Panc1 (cell line): ENCODE data around the gene KCNT1. TPM values are rescaled to one million over a fixed set of nuclear protein-coding genes. Genes with fewer than 3 reads are reported as not detected.

ENCODE experiments used
- ATAC-seq: fragments of 200-7000 bp; cut with Tn5 transposase; 2 replicates; pipeline ENCODE4 v1.9.1; 2020; ENCODE audit warnings: mild to moderate bottlenecking, moderate library complexity
- BruUV-seq: library from RNA; stranded (reverse); fragments of 400-500 nt; replicated peaks from 2 replicates; lab custom pipeline; 2021; lab: Mats Ljungman, UMichigan
- CTCF ChIA-PET: fragments of 300-600 bp; sonication (Branson Sonifier 250); formaldehyde crosslinking; loops from one replicate; lab custom pipeline; 2022; ENCODE audit warnings: antibody characterized with exemption; lab: Charles Lee
- POLR2A ChIA-PET: fragments of 300-600 bp; sonication (Branson Sonifier 250); formaldehyde crosslinking; loops from one replicate; lab custom pipeline; 2022; ENCODE audit warnings: antibody characterized with exemption; lab: Charles Lee
- DNase-seq: peaks from one replicate; pipeline ENCODE4 v3.0.0-alpha.2; 2010; ENCODE audit warnings: low read depth, low spot score
- H3K27ac ChIP-seq: 2 replicates; pipeline ENCODE4 v1.5.1; 2011; ENCODE audit warnings: mild to moderate bottlenecking, low read length, inconsistent platforms
- H3K27me3 ChIP-seq: fragments of 200-500 bp; sonication (Bioruptor generic); 2 replicates; pipeline ENCODE4 v1.6.0; 2014; ENCODE audit warnings: low read length, inconsistent platforms; ENCODE audit not compliant: control insufficient read depth, insufficient read depth
- H3K36me3 ChIP-seq: fragments of 200-500 bp; sonication (Bioruptor generic); 2 replicates; pipeline ENCODE4 v1.5.1; 2014; ENCODE audit warnings: inconsistent platforms, mild to moderate bottlenecking, low read length, moderate library complexity; ENCODE audit not compliant: control insufficient read depth, insufficient read depth
- H3K4me1 ChIP-seq: 2 replicates; pipeline ENCODE4 v1.5.1; 2011; ENCODE audit warnings: inconsistent platforms, mild to moderate bottlenecking, low read length, moderate library complexity; ENCODE audit not compliant: control insufficient read depth, insufficient read depth
- H3K4me3 ChIP-seq, 2 experiments: 2 replicates each; pipeline ENCODE4 v1.5.1; 2011 to 2012; ENCODE audit warnings: low read depth in 2 of 2, low read length in 2 of 2, mild to moderate bottlenecking in 2 of 2, inconsistent platforms in 1 of 2, moderate library complexity in 1 of 2
- H3K9me3 ChIP-seq: fragments of 200-500 bp; sonication (Bioruptor generic); 2 replicates; pipeline ENCODE4 v1.5.1; 2014; ENCODE audit warnings: low read depth, mild to moderate bottlenecking, inconsistent platforms, low read length, moderate library complexity; ENCODE audit not compliant: control insufficient read depth, insufficient read depth
- POLR2AphosphoS5 ChIP-seq: IDR thresholded peaks from 2 replicates; pipeline ENCODE4 v1.6.1; 2012; ENCODE audit warnings: mild to moderate bottlenecking, low read depth, low read length, moderate library complexity
- SIN3A ChIP-seq: IDR thresholded peaks from 2 replicates; pipeline ENCODE4 v1.6.1; 2012; ENCODE audit warnings: low read depth, mild to moderate bottlenecking, low read length, moderate library complexity, borderline replicate concordance; ENCODE audit not compliant: insufficient read depth
- TCF7L2 ChIP-seq: IDR thresholded peaks from 2 replicates; pipeline ENCODE4 v1.6.1; 2011; ENCODE audit warnings: mild to moderate bottlenecking, low read depth, low read length, inconsistent platforms
- in situ Hi-C: cut with HindIII; loops from 2 replicates; pipeline ENCODE4 v1.10.0; 2016; ENCODE audit warnings: low sequenced_read_pairs, low pct_unique_long_range_greater_than_20kb
- intact Hi-C: fragments of 100-400 bp; cut with micrococcal nuclease; formaldehyde crosslinking; loops from one replicate; pipeline ENCODE4 v1.10.0; 2022; ENCODE audit not compliant: unreplicated experiment
- total RNA-seq: library from RNA; stranded (reverse); gene quantifications from one replicate; pipeline ENCODE4 v1.2.1, GENCODE V29; 2021; ENCODE audit not compliant: unreplicated experiment
- TF ChIP-seq, protein P1 (sequence below), 2 experiments: IDR thresholded peaks; 2 replicates each; pipeline ENCODE4 v1.6.1; 2011 to 2012; ENCODE audit warnings: low read depth in 2 of 2, control low read depth in 1 of 2, low read length in 1 of 2, mild to moderate bottlenecking in 1 of 2, moderate library complexity in 1 of 2; ENCODE audit not compliant: insufficient read depth in 1 of 2
- TF ChIP-seq, protein P2 (sequence below): fragments of 450-650 bp; IDR thresholded peaks from 2 replicates; pipeline ENCODE4 v1.5.1; 2017; ENCODE audit warnings: mild to moderate bottlenecking

Gene KCNT1
- total RNA-seq, 1 experiment from 2014 or later = not detected

DNA sequence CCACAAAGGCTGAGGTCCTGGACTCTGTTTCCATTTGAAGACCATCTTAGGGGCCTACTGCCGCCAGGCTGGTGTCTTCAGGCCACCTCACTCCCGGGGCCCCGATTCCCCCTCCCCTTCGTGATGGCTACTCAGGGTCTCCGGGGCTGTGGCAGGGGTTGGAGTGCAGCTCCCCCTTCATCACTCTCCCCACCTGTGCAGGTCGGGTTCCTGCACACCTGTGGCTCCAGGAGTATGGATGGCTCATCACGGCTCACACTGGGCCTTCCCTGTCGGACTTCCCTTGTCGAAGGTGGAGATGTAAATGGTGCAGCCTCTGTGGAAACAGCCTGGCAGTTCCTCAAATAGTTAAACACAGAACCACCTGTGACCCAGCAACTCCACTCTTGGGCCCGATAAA is 27.0 kb upstream of the KCNT1 start:
- Histone ChIP-seq H3K9me3 (no peaks in the 10 kb centered on the region), H3K36me3 (no peaks in the 10 kb centered on the region), H3K4me1 (no peaks in the 10 kb centered on the region), H3K27ac (no peak overlapping the region), H3K4me3 (no peak overlapping the region), H3K27me3 (no peaks in the 10 kb centered on the region)
- in situ Hi-C loops = no loop called here
- POLR2A ChIA-PET = no interaction called here
- intact Hi-C loops = no loop called here
- CTCF ChIA-PET = no interaction called here
- DNase-seq (no peak), ATAC-seq (no peak)
- BruUV-seq = no TSS peak
- TF ChIP-seq POLR2AphosphoS5 (no peak), TCF7L2 (no peak), SIN3A (no peak)
- TF ChIP-seq, protein P1, sequence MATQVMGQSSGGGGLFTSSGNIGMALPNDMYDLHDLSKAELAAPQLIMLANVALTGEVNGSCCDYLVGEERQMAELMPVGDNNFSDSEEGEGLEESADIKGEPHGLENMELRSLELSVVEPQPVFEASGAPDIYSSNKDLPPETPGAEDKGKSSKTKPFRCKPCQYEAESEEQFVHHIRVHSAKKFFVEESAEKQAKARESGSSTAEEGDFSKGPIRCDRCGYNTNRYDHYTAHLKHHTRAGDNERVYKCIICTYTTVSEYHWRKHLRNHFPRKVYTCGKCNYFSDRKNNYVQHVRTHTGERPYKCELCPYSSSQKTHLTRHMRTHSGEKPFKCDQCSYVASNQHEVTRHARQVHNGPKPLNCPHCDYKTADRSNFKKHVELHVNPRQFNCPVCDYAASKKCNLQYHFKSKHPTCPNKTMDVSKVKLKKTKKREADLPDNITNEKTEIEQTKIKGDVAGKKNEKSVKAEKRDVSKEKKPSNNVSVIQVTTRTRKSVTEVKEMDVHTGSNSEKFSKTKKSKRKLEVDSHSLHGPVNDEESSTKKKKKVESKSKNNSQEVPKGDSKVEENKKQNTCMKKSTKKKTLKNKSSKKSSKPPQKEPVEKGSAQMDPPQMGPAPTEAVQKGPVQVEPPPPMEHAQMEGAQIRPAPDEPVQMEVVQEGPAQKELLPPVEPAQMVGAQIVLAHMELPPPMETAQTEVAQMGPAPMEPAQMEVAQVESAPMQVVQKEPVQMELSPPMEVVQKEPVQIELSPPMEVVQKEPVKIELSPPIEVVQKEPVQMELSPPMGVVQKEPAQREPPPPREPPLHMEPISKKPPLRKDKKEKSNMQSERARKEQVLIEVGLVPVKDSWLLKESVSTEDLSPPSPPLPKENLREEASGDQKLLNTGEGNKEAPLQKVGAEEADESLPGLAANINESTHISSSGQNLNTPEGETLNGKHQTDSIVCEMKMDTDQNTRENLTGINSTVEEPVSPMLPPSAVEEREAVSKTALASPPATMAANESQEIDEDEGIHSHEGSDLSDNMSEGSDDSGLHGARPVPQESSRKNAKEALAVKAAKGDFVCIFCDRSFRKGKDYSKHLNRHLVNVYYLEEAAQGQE (IDR thresholded peaks at IDR 0.05; ENCODE audit: insufficient read depth in 1 of 2, low read depth in 2 of 2, low read length in 1 of 2) = no peak
- TF ChIP-seq, protein P2, sequence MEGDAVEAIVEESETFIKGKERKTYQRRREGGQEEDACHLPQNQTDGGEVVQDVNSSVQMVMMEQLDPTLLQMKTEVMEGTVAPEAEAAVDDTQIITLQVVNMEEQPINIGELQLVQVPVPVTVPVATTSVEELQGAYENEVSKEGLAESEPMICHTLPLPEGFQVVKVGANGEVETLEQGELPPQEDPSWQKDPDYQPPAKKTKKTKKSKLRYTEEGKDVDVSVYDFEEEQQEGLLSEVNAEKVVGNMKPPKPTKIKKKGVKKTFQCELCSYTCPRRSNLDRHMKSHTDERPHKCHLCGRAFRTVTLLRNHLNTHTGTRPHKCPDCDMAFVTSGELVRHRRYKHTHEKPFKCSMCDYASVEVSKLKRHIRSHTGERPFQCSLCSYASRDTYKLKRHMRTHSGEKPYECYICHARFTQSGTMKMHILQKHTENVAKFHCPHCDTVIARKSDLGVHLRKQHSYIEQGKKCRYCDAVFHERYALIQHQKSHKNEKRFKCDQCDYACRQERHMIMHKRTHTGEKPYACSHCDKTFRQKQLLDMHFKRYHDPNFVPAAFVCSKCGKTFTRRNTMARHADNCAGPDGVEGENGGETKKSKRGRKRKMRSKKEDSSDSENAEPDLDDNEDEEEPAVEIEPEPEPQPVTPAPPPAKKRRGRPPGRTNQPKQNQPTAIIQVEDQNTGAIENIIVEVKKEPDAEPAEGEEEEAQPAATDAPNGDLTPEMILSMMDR = no peak

DNA sequence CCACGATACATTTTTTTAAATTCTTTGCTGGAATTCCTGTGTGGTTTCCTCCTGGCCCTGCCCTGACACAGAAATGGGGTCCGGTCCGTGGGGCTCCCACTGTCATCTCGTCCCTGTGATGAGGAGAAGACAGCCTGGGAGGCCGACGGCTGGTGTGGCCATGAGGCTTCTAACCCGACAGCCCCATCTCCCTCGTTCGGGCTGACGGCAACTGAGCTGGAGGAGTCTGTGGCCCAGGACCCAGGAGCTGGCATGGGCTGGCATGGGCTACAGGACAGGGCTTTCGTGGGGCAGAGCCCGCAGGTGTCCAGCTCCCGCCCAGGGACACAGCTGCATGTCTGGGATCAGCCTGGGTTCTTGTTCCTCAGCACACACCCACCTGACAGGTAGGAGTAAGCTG is 25.1 kb upstream of the KCNT1 start:
- in situ Hi-C loops = no loop called here

More for the DNA sequence above, 25.1 kb upstream of the KCNT1 start:
- TF ChIP-seq, protein P2 = no peak
- no peak for TF ChIP-seq SIN3A
- TF ChIP-seq, protein P1 (IDR thresholded peaks at IDR 0.05; ENCODE audit: insufficient read depth in 1 of 2, low read depth in 2 of 2, low read length in 1 of 2) = no peak
- no peak for TF ChIP-seq TCF7L2
- no peak for TF ChIP-seq POLR2AphosphoS5
- H3K4me1 ChIP-seq = no peaks in the 10 kb centered on the region
- H3K27me3 ChIP-seq = no peaks in the 10 kb centered on the region
- no TSS peak for BruUV-seq
- no peaks in the 10 kb centered on the region for H3K36me3 ChIP-seq
- ATAC-seq = no peak
- H3K4me3 ChIP-seq = no peak overlapping the region
- CTCF ChIA-PET = no interaction called here
- intact Hi-C loops = no loop called here
- POLR2A ChIA-PET = no interaction called here
- H3K27ac ChIP-seq = no peak overlapping the region
- no peaks in the 10 kb centered on the region for H3K9me3 ChIP-seq
- DNase-seq = no peak
